Fibroblast of skin of abdomen (primary cell): ENCODE data around the gene ORC5.
"Not testable (repeated sequence)": the region's sequence is repeated elsewhere in the genome, so short reads cannot be mapped to it uniquely, and the experiment has no call there.

Experiments
- DNase-seq: peaks from one replicate; pipeline ENCODE4 v3.0.0-alpha.2; 2013

ORC5 gene

GRCh38 chr7:104185346-104185745 lies 22.5 kb downstream of the ORC5 start:
- DNase-seq = no peak

- peak; percentile 2 for DNase-seq
Observed at GRCh38 chr7:104179178-104179577, 28.6 kb downstream of the ORC5 start.

- not testable (repeated sequence) for DNase-seq
Observed at GRCh38 chr7:104177565-104178083, 30.2 kb downstream of the ORC5 start.

GRCh38 chr7:104176332-104176731 lies 31.5 kb downstream of the ORC5 start:
- no peak for DNase-seq

- DNase-seq = no peak
Observed at GRCh38 chr7:104175361-104175984, 32.3 kb downstream of the ORC5 start.

GRCh38 chr7:104174798-104175197 lies 33.0 kb downstream of the ORC5 start:
- DNase-seq = no peak

GRCh38 chr7:104162081-104162480 lies 45.7 kb downstream of the ORC5 start:
- no peak for DNase-seq

GRCh38 chr7:104161244-104161643 lies 46.6 kb downstream of the ORC5 start:
- no peak for DNase-seq

- DNase-seq = peak; percentile 7
Observed at GRCh38 chr7:104160375-104160774, 47.4 kb downstream of the ORC5 start.

- peak; percentile 7 for DNase-seq
Observed at GRCh38 chr7:104156842-104157277, 51.0 kb downstream of the ORC5 start.

GRCh38 chr7:104153287-104153686 lies 54.5 kb downstream of the ORC5 start:
- DNase-seq = no peak

GRCh38 chr7:104152468-104152867 lies 55.3 kb downstream of the ORC5 start:
- DNase-seq = no peak

GRCh38 chr7:104150470-104150869 lies 57.3 kb downstream of the ORC5 start:
- DNase-seq = no peak

GRCh38 chr7:104149822-104150221 lies 58.0 kb downstream of the ORC5 start:
- no peak for DNase-seq

GRCh38 chr7:104142147-104142546 lies 65.7 kb downstream of the ORC5 start:
- no peak for DNase-seq

GRCh38 chr7:104137971-104138370 lies 69.8 kb downstream of the ORC5 start:
- DNase-seq = peak; percentile 50

GRCh38 chr7:104137511-104137910 lies 70.3 kb downstream of the ORC5 start:
- no peak for DNase-seq

- no peak for DNase-seq
Observed at GRCh38 chr7:104136981-104137380, 70.8 kb downstream of the ORC5 start.

GRCh38 chr7:104136561-104136960 lies 71.3 kb downstream of the ORC5 start:
- no peak for DNase-seq

GRCh38 chr7:104135760-104136558 lies 71.9 kb downstream of the ORC5 start:
- no peak for DNase-seq

- DNase-seq = no peak
Observed at GRCh38 chr7:104133238-104133637, 74.6 kb downstream of the ORC5 start.

- no peak for DNase-seq
Observed at GRCh38 chr7:104130726-104131125, 77.1 kb downstream of the ORC5 start.

- DNase-seq = no peak
Observed at GRCh38 chr7:104127204-104127603, 80.6 kb downstream of the ORC5 start.

- DNase-seq = no peak
Observed at GRCh38 chr7:104126411-104126841, 81.4 kb downstream of the ORC5 start.
